CMK (cell line): ENCODE measurements around the gene SYT17.
"Not testable (repeated sequence)": the region's sequence is repeated elsewhere in the genome, so short reads cannot be mapped to it uniquely, and the experiment has no call there.

ENCODE experiments used
- DNase-seq: peaks from one replicate; pipeline ENCODE4 v3.0.0-alpha.2; 2010; ENCODE audit warnings: low read depth

Gene SYT17

DNA sequence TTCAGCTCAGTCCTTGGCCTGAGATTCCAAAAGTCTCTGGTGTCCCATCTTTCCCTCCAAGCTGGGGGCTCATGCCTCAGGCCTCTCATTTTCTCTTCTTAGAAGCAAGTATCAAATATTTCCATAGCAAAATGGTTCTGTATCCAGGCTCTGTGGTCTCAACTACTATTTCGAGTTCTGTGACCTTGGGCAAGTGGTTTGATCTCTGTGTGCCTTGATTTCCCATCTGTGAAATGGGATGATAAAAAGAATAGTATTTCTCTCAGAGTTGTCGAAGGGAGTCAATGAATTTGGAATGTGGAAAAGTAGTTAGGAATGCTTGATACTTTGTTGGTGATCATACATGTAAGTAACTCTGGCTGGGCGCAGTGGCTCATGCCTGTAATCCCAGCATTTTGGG is 6.4 kb downstream of the SYT17 start:
- DNase-seq = no peak

- DNase-seq = no peak
These were observed 7.6 kb downstream of the SYT17 start for GRCh38 chr16:19175492-19176262.

DNA sequence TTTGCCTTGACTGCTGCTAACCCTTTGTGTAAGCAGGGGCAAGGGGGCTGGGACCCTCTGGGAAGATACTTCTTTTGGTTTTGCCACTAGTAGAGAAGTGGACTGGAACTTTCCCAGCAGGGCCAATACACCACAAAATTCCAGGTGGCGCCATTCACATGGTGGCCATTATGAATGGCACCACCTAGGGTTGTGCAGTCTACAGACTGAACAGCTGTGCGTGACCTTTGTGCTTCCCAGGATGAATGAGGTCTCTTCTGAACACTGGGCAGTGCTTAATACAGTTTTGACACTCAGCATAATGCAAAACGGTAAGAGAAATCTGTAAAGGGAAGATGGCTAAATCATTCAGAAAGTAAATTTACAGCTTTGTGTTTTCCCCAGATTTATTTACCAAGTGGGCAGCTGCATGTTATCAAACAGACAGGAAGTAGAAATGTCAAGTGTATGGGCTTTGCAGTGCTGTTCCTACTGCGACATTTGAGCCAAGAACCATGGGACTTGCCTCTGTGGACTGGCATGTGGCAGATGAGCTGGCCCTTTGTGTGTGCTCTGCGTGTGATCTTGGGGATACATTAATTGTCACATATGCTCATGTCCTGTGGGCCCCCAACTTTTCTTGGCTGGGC is 9.2 kb downstream of the SYT17 start:
- DNase-seq = no peak

DNA sequence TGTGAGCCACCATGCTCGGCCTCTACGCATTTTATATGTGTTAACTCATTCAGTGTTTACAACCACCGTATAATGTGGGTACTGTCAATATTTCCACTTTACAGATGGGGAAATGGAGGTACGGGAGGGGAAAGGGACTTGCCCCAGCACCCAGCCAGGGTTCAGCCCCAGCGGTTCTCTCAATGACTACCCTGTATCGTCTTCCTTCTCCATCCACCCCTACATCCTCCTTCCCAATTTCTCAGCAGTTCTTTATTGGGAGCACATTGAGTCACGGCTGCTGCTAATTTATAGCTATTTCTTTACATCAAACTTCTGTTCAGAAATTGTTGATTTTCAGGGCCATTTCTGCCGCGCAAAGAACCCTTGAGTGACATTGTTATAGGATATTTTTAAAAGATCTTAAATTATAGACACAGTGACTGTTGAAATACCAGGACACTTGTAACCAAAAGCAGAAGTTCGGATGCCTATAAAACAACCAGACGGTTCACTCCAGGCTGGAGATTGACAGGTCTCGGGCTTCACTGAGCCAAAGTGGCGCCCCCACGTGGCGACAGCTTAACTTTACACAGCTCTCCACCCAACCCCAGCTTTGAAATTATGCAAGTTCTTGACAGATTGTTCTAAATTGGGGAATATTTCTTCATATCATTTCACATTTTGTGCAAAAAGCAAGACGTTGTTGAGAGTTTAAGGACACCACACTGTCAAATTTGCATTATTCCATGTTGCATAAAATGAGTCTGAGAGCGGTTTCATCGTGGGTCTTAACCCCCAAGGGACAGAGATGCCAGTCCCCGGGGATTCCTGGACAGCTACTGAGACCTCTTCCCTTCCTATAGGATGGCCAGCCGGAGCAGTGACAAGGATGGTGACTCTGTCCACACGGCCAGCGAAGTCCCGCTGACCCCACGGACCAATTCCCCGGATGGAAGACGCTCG is 11.8 kb downstream of the SYT17 start:
- DNase-seq = peak; percentile 36

- no peak for DNase-seq
These were observed 12.7 kb downstream of the SYT17 start for GRCh38 chr16:19180741-19181140.

- DNase-seq = no peak
These were observed 14.4 kb downstream of the SYT17 start for GRCh38 chr16:19182481-19182880.

DNA sequence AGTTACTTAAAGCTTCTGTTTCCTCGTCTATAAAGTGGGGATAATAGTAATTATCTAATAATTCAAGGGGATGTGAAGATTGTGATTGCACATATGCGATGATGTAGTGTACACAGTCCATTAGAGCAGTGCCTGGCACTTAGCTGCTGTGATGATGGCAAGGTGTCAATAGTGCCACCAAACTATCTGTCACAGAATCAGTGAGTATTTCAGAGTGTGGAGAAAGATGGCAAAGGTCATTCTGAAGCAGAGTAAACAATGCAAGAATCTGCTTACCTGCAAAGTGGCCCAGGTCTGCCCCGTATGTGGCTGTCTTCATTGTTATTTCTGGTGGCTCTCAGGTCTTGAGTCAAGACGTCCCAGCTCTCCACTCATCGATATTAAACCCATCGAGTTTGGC is 15.1 kb downstream of the SYT17 start:
- no peak for DNase-seq

- DNase-seq = no peak
These were observed 16.9 kb downstream of the SYT17 start for GRCh38 chr16:19184823-19185509.

DNA sequence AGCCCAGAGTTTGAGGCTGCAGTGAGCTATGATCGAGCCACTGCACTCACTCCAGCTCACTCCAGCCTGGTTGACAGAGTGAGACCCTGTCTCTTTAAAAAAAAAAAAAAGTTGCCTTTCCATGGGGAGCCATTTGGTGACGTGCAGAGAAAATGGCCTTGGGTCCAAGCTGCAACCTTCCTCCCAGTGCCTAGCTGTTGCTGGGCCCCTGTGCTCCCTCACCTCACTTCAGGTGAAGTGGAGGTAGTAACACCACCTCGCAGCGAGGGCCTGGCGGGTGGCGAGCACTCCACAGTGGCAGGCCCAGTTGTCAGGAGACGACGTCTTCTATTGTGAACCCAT is 17.4 kb downstream of the SYT17 start:
- no peak for DNase-seq

GRCh38 chr16:19186408-19186807 is 18.4 kb downstream of the SYT17 start:
- DNase-seq = no peak

- not testable (repeated sequence) for DNase-seq
These were observed 19.9 kb downstream of the SYT17 start for GRCh38 chr16:19187961-19188360.

GRCh38 chr16:19188406-19188805 is 20.4 kb downstream of the SYT17 start:
- no peak for DNase-seq

DNA sequence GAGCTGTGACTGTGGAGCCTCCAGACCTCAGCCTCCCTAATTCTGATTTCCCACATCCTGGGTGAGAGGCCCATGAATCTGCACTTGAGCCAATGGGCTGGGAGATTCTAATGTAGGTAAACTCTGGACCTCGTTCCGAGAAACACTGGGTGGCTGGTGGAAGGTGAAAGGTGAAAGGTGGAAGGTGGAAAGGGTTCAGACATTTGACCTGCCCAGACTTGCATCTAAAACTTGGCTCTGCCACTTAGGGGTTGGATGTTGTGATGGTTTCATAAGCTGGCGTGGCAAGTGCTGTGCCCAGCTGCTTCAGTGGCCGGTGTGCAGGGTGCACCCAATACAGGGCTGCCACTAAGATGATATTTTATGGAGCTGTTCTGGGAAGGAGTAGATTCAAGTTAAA is 24.8 kb downstream of the SYT17 start:
- DNase-seq = no peak

GRCh38 chr16:19196871-19197270 is 28.8 kb downstream of the SYT17 start:
- no peak for DNase-seq

DNA sequence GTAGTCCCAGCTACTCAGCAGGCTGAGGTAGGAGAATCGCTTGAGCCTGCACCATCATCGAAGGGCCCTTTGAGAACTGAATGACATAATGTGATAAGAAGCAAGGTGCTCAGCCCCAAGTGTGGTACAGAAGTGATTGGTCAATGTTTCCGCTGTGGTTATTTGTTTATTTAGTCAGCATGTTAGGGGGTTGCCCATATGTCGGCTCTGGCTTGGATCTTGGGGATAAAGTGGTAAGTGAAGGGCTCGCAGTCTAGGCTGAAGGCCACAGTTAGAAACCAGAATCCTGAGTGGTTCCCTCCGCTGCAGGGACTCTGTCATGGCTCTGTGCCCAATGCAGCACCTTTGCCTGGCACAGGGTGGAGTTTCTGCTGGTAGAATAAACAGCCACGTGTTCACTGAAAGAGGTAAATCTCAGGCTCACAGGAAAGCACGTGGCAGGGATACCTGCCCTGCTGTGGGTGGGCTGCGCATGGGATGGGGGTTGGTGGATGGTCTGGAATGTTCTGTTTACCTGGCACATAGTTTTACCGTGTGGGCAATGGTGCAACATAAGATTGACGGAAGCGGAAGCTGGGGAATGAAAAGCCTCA is 35.4 kb downstream of the SYT17 start:
- DNase-seq = no peak

DNA sequence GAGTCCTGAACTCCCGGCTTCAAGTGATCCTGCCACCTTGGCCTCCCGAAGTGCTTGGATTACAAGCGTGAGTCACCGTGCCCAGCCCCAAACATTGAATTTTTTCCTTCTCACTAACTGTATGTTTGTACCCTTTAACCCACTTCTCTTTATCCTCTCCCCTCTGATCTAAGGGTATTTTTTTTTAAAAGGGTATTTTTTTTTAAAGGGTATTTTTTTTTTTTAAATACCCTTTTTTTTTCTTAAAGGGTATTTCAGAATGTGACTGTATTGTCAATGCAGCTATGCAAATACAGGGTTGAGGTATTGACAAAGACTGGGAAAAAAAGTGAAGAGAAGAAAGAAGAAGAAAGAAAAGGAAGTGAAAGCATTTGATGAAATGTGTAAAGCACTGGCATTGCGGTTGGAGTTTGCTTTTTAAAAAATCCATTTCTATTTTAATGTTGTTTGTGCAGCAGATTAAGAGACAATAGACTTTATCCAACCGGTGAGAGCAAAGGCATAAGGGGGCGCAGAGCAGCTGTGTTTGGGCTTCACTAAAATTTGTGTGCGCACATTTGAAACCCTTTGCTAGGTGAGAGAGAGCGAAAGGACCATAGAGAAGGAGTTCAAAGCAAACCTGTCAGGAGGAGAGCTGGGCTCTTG is 42.4 kb downstream of the SYT17 start:
- no peak for DNase-seq

- DNase-seq = no peak
These were observed 42.9 kb downstream of the SYT17 start for GRCh38 chr16:19210968-19211367.

DNA sequence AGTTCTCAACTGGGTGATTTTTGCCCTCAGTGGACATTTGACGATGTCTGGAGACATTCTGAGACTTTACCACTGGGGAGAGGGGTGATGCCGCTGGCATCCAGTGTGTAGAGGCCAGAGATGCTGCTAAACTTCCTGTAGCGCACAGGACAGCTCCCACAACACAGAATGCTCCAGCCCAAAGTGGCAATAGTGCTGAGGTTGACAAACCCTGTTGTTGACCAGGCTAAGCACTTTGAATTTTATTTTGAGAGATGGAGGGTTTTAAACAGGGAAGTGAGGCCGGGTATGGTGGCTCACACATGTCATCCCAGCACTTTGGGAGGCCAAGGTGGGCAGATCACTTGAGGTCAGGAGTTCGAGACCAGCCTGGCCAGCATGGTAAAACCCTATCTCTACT is 44.0 kb downstream of the SYT17 start:
- DNase-seq = no peak

GRCh38 chr16:19213885-19214284 is 45.8 kb downstream of the SYT17 start:
- DNase-seq = no peak

DNA sequence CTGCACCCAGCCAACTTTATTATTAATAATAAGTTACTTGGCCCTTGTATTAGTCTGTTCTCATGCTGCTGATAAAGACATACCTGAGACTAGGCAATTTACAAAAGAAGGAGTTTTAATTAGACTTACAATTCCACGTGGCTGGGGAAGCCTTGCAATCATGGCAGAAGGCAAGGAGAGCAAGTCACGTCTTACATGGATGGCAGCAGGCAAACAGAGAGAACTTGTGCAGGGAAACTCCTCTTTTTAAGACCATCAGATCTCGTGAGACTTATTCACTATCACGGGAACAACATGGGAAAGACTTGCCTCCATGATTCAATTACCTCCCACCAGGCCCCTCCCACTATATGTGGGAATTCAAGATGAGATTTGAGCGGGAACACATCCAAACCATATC is 47.7 kb downstream of the SYT17 start:
- no peak for DNase-seq

DNA sequence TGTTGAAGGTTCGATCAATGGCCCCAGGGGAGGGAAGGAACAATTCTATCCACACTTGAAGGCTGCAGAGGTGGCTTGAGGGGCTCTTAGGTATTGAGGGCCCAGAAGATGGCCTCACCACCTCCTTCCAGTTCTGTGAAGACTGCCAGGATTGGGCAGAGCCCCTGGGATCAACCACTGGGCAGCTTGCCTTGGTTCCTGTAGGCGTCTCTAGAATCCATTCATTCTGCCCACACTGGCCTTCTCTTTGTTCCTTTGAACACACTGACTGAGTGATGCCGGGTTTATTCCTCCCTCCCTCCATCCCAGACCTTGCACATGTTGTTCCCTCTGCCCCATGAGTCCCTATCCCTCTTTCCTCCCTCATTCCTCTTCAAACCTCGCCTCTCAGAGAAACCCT is 50.5 kb downstream of the SYT17 start:
- no peak for DNase-seq
